RKO (cell line): Measurements from ENCODE around the gene MACF1.
"Not testable (repeated sequence)": the region's sequence is repeated elsewhere in the genome, so short reads cannot be mapped to it uniquely, and the experiment has no call there.

Source experiments
- DNase-seq: peaks from one replicate; pipeline ENCODE4 v3.0.0-alpha.2; 2016; ENCODE audit warnings: low spot score

Gene MACF1

DNA sequence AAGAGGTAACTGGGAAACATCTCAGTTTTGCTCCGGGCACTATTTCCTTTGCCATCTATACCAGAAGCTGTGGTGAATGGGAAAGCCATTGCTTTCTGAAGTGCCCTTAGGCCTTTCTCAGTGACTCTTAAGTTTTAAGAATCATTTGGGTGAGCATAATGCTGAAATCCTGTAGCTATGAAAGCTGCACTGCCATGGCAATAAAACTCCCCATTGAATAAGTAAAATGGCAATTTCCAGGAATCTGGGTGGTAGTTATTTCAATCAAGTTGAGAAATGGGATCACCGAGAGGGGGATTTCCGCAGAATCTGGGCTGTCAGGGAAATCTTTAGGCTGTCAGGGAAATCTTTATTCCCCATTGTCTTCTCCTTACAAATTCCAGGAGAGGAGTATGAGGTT, 26.8 kb upstream of the MACF1 start:
- no peak for DNase-seq

DNA sequence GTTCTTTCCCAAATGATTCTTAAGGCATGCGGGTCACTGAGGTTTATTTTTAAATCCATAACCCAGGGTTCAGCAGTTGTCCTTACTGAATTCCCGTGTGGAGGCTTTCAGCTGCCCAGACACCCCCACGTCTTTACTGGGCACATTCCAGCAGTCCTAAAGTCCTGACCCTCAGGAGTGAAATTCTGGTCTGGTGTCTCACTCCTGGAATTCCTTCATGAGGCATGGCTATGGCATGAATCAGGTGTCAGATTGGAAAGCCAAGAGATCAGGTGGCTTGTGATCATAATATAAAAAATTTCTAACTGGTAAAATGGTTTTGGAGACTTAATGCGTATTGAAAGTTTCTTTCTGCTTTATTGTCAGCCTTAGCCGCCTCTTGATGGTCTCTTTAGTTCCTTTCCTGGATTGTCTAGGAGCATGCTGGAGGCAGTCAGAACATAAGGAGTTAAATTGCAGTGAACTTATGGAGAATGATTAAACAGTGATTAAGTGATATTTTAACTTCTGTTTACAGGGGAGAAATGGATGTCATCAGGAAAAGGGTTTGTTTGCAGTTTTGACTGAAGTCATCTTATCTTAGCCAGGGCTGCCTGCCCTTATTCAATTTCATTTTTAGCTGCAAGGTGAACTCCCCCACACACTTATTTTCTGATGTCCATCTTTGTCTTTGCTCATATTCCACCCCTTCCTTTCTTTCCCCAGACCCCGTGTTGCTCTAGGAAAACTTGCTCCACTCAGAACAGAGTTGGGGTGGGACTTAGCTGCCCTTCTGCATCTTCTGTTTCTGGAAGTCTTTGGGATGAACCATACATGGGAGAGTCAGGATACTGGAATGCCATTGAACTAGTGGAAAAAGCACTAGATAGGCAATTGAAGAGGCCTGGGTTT, 25.7 kb upstream of the MACF1 start:
- DNase-seq, result peak; percentile 80

DNA sequence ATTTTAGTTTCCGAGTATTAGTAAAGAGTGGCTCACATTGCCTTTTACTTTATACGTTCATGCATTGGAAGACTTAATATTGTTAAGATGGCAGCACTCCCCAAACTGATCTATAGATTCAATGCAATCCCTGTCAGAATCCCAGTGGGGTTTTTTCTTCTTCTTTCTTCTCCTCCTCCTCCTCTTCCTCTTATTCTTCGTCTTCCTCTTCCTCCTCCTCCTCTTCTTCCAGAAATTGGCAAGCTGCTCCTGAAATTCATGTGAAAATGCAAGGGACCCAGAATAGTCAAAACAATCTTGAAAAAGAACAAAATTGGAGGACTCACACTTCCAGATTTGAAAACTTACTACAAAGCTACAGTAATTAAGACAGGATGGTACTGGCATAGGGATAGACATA, 23.2 kb upstream of the MACF1 start:
- no peak for DNase-seq

DNA sequence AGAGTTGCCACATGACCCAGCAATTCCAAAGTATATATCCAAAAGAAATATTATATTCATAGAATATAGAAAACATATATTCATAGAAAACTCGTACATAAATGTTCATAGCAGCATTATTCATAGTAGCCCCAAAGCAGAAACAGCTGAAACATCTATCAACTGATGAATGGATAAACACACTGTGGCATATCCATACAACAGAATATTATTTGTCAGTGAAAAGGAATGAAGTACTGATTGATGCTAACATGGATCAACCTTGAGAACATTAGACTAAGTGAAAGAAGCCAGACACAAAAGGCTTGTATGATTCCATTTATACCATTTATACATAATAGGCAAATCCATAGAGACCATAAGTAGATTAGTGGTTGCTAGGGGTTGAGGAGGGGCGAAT, 21.7 kb upstream of the MACF1 start:
- no peak for DNase-seq

DNA sequence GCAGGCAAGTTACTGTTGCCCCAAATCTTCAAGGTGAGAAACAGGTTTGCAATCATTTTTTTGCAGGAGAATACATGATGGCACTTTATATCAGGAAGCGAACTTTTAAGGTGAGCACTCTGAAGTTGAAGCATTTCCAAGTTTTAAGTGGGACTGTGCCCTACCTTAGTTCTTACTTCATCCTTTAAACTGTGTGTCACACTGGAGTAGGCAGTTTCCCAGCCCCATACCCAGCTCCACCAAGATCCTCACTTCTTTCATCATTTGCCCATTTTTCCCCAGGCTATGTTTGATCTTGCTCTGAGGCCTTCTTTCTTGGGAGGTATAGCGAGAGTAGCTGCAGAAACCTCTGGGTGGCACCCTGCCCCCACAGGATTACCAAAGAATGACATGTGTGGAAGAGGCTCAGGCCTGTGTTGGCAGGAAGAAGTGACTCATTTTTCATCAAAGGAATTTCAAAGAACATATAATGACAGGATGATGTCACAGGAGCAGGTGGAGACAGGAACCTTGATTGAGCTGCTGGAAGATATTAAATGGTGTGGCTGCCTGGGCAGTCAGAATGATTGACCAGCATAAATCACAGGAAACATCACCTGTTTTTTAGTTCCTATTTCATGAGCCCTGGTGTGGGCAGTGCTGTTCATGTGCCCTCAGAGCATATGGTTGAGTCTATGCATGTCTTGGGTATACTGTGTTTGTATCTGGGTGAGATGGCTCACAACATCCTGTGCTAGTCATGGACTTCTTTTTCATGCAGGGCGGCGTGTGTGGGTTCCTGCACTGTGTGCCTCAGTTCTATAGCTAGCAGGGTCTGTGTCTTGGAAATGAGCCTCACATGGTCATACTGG, 20.8 kb upstream of the MACF1 start:
- peak; percentile 99 for DNase-seq

DNA sequence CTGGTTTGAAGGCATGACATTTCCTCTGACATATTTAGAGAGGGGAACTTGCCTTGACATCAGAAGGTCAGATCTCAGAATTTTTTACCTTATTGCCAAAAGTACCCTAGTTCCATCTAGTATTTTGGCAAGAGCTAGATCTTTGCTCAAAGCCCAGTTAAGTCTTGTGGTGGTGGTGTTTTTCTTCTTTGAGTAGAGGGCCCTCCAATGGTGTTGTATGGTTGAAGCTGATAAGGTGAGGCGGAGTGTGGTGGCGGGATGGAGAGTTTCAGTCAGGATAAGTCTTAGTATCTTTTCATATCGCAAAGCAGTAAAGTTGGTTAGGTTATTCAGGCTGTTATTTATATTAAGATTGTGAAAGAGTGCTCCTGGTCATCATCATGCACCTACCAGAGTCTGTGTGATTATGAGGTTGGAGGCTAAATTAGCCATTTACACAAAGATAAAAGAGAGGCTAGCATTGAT, 20.1 kb upstream of the MACF1 start:
- no peak for DNase-seq

DNA sequence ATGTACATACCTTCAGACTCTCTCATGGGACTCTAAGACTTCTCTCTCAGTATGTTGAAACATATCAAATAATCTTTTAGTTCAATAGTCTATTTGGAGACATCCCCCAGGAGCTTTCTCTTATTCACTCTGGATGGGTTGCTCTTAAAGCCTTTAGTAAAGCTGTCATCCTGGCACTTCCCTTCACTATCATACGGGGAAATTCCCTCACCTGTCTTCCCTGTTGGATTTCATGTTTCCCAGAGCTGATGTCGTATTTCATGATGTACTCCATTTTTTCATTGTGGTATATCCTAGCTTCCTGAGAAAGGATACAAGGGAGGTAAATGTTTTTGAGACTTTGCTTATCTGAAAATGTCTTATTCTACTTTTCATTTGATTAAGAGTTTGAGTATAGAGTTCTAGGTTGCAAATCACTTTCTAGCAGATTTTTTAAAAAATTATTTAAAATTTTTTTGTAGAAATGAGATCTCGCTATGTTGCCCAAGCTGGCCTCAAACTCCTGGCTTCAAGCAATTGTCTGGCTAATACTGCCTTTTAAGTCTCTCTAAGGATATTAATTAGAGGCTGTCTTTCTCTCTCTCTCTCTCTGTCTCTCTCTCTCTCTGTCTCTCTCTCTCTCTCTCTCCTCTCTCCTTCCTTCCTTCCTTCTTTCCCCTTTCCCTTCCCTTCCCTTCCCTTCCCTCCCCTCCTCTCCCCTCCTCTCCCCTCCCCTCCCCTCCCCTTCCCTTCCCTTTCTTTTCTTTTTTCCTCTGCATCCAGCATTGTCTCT, 17.0 kb upstream of the MACF1 start:
- no peak for DNase-seq

DNA sequence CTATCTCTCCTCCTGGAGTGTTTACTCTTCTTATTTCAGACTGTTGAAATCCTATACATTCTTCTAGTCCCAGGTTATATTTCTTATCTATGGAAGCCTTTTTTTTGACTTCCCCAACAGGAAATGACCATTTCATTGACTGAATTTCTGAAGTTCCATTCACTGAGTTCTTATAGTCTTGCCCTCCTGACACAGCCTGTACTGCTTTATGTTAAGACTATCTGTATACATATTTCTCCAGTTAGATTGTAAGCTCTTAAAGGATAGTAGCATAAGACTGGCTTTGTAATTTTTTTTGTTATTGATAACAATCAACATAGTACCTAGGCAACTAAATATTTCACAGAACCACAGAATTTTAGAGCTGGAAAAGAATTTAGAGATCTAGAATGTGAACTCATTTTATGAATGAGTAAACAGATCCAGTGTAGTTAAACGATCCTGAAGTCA, 14.9 kb upstream of the MACF1 start:
- no peak for DNase-seq

DNA sequence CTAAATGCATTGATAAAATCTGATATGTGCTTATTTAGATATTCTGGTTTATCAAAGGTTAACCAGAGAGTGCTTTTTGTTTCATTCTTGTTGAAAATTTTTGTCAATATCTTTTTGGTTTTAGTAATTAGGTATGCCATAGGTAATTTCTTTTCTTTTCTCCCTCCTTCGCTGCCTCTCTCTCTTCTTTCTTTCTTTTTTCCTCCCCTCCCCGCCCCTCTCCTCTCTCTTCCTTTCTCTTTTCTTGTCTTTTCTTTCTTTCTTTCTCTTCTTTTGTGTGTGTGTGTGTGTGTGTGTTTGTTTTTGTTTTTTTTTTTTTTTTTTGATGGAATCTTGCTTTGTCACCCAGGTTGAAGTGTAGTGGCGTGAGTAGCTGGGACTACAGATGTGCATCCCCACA, 14.4 kb upstream of the MACF1 start:
- no peak for DNase-seq

DNA sequence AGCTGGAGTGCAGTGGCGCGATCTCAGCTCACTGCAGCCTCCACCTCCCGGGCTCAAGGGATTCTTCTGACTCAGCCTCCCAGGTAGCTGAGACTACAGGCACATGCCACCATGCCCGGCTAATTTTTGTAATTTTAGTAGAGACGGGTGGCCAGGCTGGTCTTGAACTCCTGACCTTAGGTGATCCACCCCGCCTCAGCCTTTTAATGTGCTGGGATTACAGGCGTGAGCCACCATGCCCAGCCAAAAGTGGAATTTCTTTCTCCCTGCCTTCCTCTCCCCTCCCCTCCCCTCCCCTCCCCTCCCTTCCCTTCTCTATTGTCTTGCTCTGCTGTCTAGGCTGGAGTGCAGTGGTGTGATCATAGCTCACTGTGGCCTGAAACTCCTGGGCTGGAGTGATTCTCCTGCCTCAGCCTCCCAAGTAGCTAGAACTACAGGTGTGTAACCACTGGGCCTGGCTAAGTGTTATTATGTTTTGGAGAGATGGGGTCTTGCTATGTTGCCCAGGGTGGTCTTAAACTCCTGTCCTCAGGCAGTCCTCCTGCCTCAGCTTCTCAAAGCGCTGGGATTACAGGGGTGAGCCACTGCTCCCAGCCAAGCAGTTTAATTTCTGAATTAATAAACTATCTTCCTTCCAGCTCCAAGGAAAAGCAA, 10.0 kb upstream of the MACF1 start:
- DNase-seq, result no peak

DNA sequence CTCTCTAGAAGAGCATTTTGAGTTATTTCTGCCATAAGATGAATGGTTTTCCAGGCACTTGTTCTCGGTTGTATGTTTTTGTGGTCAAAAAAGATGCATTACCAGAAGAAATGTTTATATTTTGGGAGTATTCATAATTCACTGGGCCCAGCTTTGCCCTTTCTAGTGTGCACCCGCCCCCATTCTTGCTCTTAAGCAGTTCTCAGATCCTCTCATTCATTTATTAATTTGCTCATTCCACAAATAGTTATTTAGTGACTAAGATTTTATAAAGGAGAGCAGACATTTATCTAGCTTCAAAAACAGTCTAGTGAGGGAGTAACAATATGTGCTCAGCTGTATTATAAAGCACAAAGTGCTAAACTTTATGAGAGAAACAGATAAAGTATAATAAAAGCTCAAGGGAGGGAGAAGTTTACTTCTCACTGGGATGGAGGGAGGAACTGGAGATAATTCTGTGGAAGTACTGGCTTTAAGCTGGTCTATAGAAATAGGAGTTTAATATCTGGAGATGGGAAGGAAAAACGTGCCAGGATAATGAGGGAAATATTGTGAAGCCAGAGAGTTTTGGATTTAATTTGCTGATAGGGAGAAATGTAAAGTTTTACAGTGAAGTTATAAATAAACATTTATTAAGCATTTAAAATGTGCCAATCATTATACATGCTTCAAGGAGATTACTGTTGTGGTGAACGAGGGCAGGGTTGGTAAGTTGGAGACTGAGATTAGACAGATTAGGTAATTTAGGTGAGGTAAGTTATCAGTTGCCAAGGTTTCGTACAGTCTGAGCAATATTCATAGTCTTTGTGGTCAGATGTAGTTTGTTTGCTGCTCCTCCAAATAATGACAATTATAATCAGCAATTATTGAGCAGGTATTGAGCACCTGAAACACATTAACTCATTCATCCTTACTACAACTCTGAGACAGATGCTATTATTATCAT, 9.1 kb upstream of the MACF1 start:
- no peak for DNase-seq

DNA sequence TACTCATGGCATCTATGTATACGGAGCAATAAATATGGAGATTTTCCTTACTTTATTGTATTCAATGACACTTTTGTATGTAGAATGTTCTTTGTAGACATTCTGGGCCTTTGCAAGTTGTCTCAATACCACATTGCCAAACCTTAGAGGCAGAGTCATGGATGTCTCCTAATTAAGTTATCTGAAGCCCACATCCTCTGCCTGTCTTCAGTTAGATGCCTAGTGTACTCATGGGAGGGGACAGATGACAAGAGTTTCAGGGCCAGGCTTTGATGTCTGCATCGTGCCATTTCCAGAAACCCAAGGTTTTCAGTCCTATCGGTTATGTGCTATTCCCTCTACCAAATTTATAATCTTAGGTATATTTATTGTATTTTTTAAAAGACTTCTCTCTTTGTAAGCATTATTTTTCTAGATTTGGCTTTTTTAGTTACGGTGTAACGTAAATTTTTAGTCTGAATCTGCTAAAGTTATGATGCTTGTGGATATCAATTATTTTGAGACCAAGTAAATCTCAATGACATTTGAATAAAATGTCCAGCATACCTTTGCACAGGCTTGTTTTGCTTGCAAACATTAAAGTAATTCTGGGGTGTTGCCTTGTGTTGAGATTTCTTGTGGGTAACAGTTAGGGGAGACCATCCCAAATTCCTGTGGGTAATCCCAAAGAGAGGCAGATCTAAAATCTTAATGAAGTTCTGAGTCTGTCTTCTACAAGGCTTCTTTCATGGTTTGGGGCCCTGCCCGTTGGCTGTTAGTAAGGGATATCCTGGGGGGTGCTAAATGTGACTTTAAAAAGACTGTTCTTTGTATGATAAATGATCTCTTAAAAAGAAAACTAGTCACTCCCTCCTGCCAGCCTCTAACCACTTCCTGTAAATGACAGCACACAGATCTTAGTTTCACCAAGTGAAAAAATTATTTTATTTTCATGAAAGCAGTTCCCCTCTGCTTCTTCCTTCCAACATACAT, 8.0 kb upstream of the MACF1 start:
- DNase-seq, result peak; percentile 63

DNA sequence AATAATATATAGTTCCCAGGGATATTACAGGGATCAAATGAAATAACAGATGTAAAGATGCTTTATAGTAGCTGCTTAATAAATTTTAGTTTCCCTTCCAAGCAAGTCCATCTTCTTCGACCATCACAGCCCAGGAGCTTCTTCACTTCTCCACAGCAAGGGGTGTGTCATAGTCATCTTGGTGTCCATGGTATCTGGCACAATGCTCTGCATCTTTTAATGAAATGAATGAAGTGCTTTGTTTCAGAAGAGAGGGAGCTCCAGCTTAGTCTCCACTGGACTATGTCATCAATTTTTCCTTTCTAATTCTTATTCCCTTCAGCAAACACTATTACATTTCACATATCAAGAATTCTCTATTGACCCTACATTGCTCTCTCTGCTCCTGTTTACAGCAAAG, 4.9 kb upstream of the MACF1 start:
- DNase-seq, result no peak

DNA sequence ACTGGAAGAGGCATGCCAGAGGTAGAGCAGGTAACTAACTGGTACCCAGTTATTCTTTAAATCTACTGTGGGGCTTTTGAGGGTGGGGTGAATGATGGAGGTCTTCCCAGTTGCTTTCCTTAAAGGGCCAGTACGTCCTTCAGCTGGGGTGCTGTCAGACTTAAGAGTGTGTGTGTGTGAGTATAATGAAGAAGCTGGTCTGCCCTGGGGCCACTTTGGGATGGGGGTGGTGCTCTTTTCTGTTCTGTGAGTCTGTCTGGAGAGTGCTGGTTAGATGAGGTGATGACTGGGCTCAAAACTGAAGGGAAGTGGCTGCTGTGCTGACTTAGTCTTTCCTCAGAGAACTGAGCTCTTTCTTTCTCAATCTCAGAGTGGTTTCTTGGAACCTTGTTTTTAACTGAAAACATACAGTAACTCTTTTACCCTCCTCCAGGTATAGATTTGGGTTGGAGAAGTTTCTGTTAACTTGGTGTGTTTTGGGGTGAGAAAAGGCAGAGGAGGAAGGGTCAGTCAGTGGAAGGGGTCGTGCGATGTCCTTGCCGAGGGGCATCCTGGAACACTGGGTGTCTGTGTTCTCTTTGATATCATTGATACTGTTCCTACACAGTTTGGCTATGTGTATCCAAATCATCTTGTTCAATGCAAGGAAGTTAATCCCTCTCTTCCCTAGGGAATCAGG, 746 bp downstream of the MACF1 start:
- no peak for DNase-seq

DNA sequence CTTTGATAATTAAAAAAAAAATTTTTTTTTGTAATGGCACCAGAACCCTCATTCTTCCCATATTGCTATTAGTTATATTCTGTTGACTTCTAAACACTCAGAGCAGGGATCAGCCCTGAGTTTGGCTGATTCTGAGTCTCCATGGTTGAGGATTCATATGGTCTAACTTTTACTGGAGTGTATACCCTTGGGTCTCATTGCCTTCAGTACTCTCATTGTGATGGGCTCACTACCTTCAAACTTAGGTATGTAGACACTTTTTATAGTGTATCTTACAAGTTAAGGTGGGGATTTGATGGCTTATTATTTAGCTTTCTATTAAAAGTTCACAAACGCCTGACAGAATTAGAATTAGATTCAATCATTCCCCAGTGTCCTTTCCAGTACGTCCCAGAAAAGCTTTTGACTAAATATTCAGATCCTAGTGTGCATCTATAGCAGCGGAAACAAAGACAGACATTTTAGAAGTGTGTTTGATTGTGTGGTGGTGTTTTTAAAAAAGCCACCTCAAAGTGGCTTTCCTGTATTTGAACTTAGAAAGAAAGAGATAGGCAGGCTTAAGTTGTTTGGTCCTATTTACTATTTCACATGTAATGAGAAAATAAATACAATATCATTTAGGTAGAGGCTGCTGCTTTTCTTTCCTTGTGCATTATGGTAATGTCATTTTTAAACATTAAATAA, 1.4 kb downstream of the MACF1 start:
- no peak for DNase-seq

DNA sequence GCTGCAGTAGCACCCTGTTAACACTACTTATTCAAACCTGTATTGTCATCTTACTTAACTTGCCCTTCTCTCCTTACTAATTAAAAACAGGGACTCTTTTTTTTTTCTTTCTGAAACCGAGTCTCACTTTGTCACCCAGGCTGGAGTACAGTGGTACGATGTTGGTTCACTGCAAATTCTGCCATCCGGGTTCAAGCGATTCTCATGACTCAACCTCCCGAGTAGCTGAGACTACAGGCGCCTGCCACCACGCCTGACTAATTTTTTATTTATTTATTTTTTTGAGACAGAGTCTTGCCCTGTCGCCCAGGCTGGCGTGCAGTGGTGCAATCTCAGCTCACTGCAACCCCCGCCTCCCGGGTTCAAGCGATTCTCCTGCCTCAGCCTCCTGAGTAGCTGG, 3.9 kb downstream of the MACF1 start:
- not testable (repeated sequence) for DNase-seq

DNA sequence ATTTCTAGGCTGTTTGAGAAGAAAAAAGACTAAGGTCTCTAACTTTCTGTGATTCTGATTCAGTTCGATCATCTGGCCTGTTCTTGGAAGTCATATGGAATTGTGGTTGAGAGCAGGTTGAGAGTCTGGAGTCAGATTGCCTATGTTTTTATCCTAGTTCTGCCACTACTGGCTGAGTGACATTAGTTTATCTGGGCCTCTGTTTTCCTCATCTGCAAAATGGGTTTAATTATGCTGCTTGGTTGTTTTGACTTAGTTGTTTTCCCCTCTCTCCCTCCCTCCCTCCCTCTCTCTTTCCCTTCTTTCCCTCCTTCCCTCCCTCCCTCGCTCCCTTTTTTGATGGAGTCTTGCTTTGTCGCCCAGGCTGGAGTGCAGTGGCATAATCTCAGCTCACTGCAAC, 6.2 kb downstream of the MACF1 start:
- no peak for DNase-seq

DNA sequence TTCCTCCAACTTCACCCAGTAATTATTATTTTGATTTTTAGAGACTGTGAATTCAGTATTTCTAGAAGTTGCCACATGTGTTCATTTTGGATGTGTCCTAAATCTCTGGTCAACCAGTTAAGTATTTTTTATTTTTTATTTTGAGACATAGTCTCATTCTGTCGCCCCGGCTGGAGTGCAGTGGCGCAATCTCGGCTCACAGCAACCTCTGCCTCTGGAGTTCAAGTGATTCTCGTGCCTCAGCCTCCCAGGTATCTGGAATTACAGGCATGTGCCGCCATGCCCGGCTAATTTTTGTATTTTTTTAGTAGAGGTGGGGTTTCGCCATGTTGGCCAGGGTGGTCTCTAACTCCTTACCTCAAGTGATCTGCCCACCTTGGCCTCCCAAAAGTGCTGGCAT, 8.0 kb downstream of the MACF1 start:
- no peak for DNase-seq
